ENCODE results near the gene SKIC2. TPM values are rescaled to one million over a fixed set of nuclear protein-coding genes. Genes with fewer than 3 reads are reported as not detected.
A peak's percentile ranks its signal among the peaks of the same experiment; 100 is the strongest.

Gene SKIC2
- total and polyA plus RNA-seq, 10 of the 15 experiments (the other 5 are each of a cell fraction or from before 2014, with no cell fraction given): 3.3 to 79.2 (median 32.5) TPM

DNA sequence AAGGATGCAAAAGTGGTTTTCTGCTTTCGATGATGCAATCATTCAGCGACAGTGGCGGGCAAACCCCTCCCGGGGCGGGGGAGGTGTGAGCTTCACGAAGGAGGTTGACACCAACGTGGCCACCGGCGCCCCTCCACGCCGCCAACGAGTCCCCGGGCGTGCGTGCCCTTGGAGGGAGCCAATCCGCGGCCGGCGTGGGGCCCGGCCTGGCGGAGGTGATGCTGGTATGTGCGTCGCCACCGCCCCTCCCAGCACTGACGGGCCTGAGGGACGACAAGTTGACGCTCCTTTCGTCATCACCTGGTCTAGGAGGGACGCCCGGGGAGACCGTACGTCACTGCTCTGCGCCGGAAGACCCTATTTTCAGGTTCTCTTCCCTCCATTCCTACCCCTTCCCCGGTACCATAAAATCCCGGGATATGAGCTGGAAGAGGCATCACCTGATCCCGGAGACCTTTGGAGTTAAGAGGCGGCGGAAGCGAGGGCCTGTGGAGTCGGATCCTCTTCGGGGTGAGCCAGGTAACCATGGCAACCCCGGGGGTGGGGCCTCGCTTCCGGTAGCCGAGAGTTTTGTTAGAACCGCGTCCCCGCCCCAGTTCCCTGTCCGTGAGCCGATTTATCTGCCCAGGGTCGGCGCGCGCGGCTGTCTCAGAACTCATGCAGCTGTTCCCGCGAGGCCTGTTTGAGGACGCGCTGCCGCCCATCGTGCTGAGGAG lies 13.2 kb downstream of the SKIC2 start, which contains the start of gene DXO:
Gene DXO (minus strand): TSS at position 146 of the 716 bp plus-strand sequence. CDS start 463 bp downstream, outside the sequence.
- in situ Hi-C loops (cut with MboI): loop anchor here (10.0 kb wide), 1 partner anchor 63 kb away; the partner anchor contains the start of gene CYP21A2
- no peak for TF ChIP-seq FOS (IDR thresholded peaks at IDR 0.05; ENCODE audit: borderline replicate concordance, extremely low read depth, insufficient read length)
- TF ChIP-seq EGR1 (IDR thresholded peaks at IDR 0.05; ENCODE audit: borderline replicate concordance in 1 of 2, low read depth in 2 of 2, low read length in 2 of 2): peak; percentile 2 to 33; a peak in 2 of 3 replicates
- peak; percentile 76 for TF ChIP-seq CHD2 (IDR thresholded peaks at IDR 0.05; ENCODE audit: borderline replicate concordance, low read depth, low read length)
- no peak for TF ChIP-seq REST (IDR thresholded peaks at IDR 0.05; ENCODE audit: low read depth, low read length)
- peak; percentile 19; the same call in 1 of the 2 replicates for TF ChIP-seq SPI1 (IDR thresholded peaks at IDR 0.05; ENCODE audit: borderline replicate concordance, insufficient read depth, low read depth, low read length)
- TF ChIP-seq RFX5 (IDR thresholded peaks at IDR 0.05; ENCODE audit: low read depth, low read length): no peak
- TF ChIP-seq, protein P1, sequence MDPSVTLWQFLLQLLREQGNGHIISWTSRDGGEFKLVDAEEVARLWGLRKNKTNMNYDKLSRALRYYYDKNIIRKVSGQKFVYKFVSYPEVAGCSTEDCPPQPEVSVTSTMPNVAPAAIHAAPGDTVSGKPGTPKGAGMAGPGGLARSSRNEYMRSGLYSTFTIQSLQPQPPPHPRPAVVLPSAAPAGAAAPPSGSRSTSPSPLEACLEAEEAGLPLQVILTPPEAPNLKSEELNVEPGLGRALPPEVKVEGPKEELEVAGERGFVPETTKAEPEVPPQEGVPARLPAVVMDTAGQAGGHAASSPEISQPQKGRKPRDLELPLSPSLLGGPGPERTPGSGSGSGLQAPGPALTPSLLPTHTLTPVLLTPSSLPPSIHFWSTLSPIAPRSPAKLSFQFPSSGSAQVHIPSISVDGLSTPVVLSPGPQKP (IDR thresholded peaks at IDR 0.05; ENCODE audit: low read depth, low read length): peak; percentile 71
- TF ChIP-seq CREM (IDR thresholded peaks at IDR 0.05; ENCODE audit: low read depth): peak; percentile 99
- TF ChIP-seq TCF7 (IDR thresholded peaks at IDR 0.05; ENCODE audit: borderline replicate concordance): no peak
- no peak for TF ChIP-seq SMAD1 (IDR thresholded peaks at IDR 0.05; ENCODE audit: low read depth, partially characterized antibody)
- peak; percentile 11; the same call in 1 of the 3 replicates for TF ChIP-seq POU2F2 (IDR thresholded peaks at IDR 0.05; ENCODE audit: borderline replicate concordance, low read depth, low read length)
- TF ChIP-seq FOXM1 (IDR thresholded peaks at IDR 0.05; ENCODE audit: low read depth, low read length): no peak
- TF ChIP-seq, protein P2, sequence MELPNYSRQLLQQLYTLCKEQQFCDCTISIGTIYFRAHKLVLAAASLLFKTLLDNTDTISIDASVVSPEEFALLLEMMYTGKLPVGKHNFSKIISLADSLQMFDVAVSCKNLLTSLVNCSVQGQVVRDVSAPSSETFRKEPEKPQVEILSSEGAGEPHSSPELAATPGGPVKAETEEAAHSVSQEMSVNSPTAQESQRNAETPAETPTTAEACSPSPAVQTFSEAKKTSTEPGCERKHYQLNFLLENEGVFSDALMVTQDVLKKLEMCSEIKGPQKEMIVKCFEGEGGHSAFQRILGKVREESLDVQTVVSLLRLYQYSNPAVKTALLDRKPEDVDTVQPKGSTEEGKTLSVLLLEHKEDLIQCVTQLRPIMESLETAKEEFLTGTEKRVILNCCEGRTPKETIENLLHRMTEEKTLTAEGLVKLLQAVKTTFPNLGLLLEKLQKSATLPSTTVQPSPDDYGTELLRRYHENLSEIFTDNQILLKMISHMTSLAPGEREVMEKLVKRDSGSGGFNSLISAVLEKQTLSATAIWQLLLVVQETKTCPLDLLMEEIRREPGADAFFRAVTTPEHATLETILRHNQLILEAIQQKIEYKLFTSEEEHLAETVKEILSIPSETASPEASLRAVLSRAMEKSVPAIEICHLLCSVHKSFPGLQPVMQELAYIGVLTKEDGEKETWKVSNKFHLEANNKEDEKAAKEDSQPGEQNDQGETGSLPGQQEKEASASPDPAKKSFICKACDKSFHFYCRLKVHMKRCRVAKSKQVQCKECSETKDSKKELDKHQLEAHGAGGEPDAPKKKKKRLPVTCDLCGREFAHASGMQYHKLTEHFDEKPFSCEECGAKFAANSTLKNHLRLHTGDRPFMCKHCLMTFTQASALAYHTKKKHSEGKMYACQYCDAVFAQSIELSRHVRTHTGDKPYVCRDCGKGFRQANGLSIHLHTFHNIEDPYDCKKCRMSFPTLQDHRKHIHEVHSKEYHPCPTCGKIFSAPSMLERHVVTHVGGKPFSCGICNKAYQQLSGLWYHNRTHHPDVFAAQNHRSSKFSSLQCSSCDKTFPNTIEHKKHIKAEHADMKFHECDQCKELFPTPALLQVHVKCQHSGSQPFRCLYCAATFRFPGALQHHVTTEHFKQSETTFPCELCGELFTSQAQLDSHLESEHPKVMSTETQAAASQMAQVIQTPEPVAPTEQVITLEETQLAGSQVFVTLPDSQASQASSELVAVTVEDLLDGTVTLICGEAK (IDR thresholded peaks at IDR 0.05; ENCODE audit: borderline replicate concordance): peak; percentile 97

More for the DNA sequence above, 13.2 kb downstream of the SKIC2 start, which contains the start of gene DXO:
- H2AFZ ChIP-seq (ENCODE audit: control insufficient read depth, low read depth, low read length): peak within 1 kb of the TSS; percentile 99
- ChIA-PET SMC1A (ENCODE audit: uncharacterized antibody, unreplicated experiment) (interaction anchor here (1.0 to 1.8 kb wide), 3 partner anchors 13 to 70 kb away, joined by 3 to 17 read pairs (median 3); partner anchors contain the start of genes NELFE, SKIC2 and ZBTB12), CTCF (interaction anchor here (0.6 to 3.1 kb wide), 3 partner anchors 13 to 431 kb away, joined by 3 to 10 read pairs (median 5); partner anchors contain the start of genes NELFE and SKIC2), POLR2A (interaction anchor here (0.9 to 4.3 kb wide), 4 partner anchors 14 to 425 kb away, joined by 3 to 48 read pairs (median 4); partner anchors contain the start of genes NELFE, NFKBIL1, SKIC2 and ZBTB12), RAD21 (ENCODE audit: unreplicated experiment) (interaction anchor here (0.7 to 1.9 kb wide), 9 partner anchors 14 to 310 kb away, joined by 3 to 11 read pairs (median 3); partner anchors contain the start of genes NELFE, NEU1 and SKIC2)
- peak within 1 kb of the TSS; percentile 100 for H3K4me2 ChIP-seq (ENCODE audit: control insufficient read depth, insufficient read depth)
- BruUV-seq (replicated peaks): no TSS peak
- peaks cover 13% of the 10 kb centered on the region for H3K4me1 ChIP-seq (ENCODE audit: control insufficient read depth, insufficient read depth, low read length)
- H3K36me3 ChIP-seq (ENCODE audit: control insufficient read depth in 2 of 2, insufficient read depth in 2 of 2, low read length in 1 of 2): peaks cover 4 to 7% of the 10 kb centered on the region in 2 experiments; a peak in 3 of 4 replicates
- H3K27ac ChIP-seq (ENCODE audit: control insufficient read depth, insufficient read depth): peak within 1 kb of the TSS; percentile 99
- peak within 1 kb of the TSS; percentile 90 for H3K9ac ChIP-seq (ENCODE audit: control insufficient read depth, insufficient read depth, low read length)
- H3K9me3 ChIP-seq (replicated peaks; ENCODE audit: control insufficient read depth, insufficient read depth, low read length): no peaks in the 10 kb centered on the region
- peak within 1 kb of the TSS; percentile 66 for H3K4me3 ChIP-seq
- ATAC-seq (peak; percentile 97), DNase-seq (ENCODE audit: low read depth, low spot score) (peak; percentile 94), FAIRE-seq (no peak)
- peaks cover 22% of the 10 kb centered on the region for H3K79me2 ChIP-seq (ENCODE audit: control insufficient read depth, insufficient read depth, low read length)
- no peaks in the 10 kb centered on the region for H3K27me3 ChIP-seq (replicated peaks in 1 of 2; ENCODE audit: control insufficient read depth in 2 of 2, insufficient read depth in 2 of 2, low read length in 1 of 2)
- H4K20me1 ChIP-seq (ENCODE audit: control insufficient read depth, insufficient read depth): no peaks in the 10 kb centered on the region
- under 1% methylated on average over 61 of the region's 62 CpGs for WGBS (ENCODE audit: insufficient coverage, insufficient replicate concordance, low lambda C conversion rate, missing lambda C conversion rate)
- intact Hi-C loops (cut with micrococcal nuclease; ENCODE audit: unreplicated experiment): loop anchor here (1.0 kb wide), 1 partner anchor 13 kb away; the partner anchor contains the start of gene SKIC2

Measured in GM12878 (cell line).